NCI-H748 (cell line): ENCODE measurements around the gene ERCC5.

Experiments used
- DNase-seq: peaks from one replicate; lab custom pipeline; 2025; ENCODE audit not compliant: unreplicated experiment; lab: John Stamatoyannopoulos, UW

The ERCC5 gene

GRCh38 chr13:102845630-102846260 lies at the start of gene ERCC5:
Gene ERCC5, plus strand, starts transcription at chr13:102846032. Its CDS starts 235 bp downstream, at chr13:102846267.
- DNase-seq = peak; percentile 97

GRCh38 chr13:102798581-102799425 lies 47.0 kb upstream of the ERCC5 start, which contains the start of the genes BIVM and POGLUT2:
Gene BIVM, plus strand, starts transcription at chr13:102799119. Its CDS starts 8,149 bp downstream, at chr13:102807268.
Gene POGLUT2, minus strand, starts transcription at chr13:102798976. Its CDS starts 306 bp downstream, at chr13:102798670.
- peak; percentile 94 for DNase-seq

DNA sequence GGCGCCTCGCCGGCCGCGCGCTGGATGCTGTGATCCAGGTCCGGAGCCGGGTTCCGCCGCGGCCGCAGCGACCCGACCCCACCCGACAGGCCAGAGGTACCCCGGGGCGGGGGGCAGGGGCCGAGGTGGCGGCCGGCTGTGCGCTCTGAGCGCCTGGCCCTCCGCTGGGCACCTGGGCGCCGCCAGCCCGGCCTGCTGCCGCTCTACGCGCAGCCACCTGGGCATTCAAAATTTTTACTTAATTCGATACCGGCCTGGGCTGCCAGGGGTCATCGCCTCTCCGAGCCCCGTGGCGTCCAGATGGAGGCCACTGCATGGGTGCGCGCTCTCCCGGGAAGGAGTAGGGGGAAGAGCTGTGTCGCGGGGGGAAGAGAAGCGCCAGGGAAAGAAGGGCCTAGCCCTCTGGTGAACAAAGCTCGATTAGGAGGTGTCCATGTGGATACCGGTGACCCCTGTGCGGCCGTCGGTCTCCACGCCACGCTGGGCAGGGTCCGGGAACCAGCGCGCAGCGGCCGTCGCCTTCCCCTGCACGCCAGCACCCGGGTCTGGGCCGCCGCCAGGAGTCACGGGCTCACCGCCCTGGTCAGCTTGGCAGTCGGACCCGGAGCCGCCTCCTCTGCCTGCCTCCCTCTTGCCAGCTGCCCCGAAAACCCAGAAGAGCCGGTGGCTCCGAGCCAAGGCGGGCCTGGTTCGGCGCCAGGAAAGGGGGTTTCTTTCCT lies 46.2 kb upstream of the ERCC5 start:
- peak; percentile 60 for DNase-seq

DNA sequence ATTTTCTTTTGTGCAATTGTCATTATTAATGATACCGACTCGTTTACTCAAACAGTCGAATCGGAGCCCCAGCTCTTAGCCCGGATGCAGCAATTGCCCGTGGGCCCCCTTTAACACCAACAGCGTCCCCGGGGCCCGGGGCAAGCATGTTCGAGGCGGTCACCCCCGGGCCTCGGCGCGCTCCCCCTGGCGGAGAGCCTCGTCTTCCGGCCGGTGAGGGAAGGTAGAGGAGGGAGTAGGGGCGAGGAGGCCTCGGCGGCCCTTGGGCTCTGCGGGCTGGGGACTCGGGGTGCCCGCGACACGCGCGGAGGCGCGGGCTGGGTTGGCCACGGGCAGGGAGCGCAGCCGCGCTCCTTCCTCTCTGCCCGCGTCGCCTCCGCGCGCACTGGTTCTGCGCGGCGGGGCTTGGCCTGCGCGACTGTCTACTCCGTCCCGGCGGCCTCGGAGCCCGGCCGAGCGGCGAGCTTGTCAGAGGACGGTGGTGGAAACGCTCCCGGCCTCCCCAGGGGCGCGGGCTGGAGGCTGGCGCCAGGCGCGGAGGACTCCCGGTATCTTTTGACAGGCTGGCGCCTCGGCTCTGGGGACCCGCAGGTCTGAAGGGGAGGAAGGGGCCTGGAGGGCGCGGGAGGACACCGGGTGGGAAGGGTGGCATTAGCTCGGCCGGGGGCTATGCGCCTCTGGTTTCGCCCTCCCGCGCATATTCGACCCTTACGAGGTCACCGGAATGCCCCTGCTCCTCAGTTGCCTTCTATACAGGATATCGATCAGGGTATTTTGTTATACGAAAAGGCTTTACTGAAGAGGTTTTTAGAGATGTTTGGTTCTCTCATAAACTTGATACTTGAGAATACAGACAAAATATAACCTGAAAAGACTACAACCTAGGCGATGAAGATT lies 45.4 kb upstream of the ERCC5 start:
- DNase-seq = peak; percentile 80

- no peak for DNase-seq
These were observed 40.2 kb upstream of the ERCC5 start for GRCh38 chr13:102805680-102806079.

GRCh38 chr13:102807699-102808098 lies 38.1 kb upstream of the ERCC5 start:
- no peak for DNase-seq

- no peak for DNase-seq
These were observed 33.1 kb upstream of the ERCC5 start for GRCh38 chr13:102812611-102813287.

GRCh38 chr13:102814025-102814607 lies 31.7 kb upstream of the ERCC5 start:
- DNase-seq = no peak

DNA sequence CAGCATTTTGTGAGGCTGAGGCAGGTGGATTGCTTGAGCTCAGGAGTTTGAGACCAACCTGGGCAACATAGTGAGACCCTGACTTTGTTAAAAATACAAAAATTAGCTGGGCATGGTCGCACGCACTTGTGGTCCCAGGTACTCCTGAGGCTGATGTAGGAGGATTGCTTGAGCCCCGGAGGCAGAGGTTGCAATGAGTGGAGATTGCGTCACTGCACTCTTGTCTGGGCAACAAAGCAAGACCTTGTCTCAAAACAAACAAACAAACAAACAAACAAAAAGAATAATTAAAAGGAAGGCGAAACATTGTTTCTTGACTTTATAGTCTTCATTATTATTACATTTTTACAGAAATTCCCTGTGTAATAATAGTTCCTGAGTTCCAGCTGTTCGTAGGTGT lies 31.0 kb upstream of the ERCC5 start:
- DNase-seq = no peak

GRCh38 chr13:102815788-102816187 lies 30.0 kb upstream of the ERCC5 start:
- DNase-seq = no peak

DNA sequence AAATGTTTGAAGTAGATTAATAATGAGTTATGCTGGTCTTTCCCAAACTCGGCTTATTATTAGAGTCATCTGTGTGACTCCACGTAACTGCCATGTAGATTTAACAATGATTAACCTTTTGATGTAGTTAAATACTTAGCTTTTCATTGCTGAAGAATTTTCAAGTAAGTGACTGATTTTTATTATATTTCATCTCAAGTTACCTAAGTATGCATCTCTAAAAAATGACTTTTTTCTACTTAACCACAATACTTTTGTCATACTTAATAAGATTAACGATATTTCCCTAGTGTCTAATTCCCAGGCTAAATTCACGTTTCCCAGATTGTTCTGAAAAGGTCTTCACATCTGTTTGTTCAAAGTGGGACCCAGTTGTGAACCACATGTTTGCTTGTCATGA lies 29.1 kb upstream of the ERCC5 start:
- no peak for DNase-seq

GRCh38 chr13:102817241-102817640 lies 28.6 kb upstream of the ERCC5 start:
- DNase-seq = no peak

- DNase-seq = no peak
These were observed 27.9 kb upstream of the ERCC5 start for GRCh38 chr13:102817907-102818306.

GRCh38 chr13:102825400-102825799 lies 20.4 kb upstream of the ERCC5 start:
- no peak for DNase-seq

- DNase-seq = no peak
These were observed 19.7 kb upstream of the ERCC5 start for GRCh38 chr13:102825921-102826706.

DNA sequence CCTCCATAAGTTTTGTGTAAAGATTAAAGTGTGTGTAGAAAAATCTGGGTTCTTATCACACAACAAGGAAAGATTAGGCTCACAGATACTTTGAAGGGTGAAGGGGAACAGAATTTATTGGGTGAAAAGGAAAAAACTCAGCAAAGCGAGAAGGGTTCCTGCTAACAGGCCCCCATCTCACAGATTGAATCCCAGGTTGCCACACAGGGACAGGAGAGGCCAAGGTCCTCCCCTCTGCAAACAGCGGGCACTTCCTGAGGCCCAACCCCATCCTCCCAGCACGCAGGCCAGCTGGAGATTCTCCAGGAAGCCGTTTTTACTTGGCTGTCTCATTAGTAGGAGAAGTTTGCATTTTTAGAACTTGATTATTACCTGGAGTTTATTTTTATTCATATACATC lies 15.2 kb upstream of the ERCC5 start:
- DNase-seq = no peak

- DNase-seq = no peak
These were observed 9.4 kb upstream of the ERCC5 start for GRCh38 chr13:102836471-102836870.

DNA sequence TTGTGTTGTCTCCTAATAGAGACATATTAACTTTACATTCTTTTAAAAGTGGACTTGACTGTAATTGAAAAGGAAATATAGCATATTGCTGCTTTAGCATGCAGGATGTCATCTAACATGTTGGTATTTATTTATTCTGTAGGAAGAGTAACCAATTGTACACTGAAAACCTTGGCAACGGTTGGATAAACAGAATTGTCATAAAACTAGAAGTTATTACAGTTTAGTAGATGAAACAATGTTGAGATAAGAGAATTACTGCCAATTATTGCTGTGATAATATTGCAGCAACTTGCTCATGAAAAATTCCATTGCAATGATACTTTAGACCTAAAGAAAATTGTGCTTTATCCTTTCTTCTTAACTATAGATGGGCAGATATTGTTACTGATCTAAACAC lies 7.6 kb upstream of the ERCC5 start:
- no peak for DNase-seq

DNA sequence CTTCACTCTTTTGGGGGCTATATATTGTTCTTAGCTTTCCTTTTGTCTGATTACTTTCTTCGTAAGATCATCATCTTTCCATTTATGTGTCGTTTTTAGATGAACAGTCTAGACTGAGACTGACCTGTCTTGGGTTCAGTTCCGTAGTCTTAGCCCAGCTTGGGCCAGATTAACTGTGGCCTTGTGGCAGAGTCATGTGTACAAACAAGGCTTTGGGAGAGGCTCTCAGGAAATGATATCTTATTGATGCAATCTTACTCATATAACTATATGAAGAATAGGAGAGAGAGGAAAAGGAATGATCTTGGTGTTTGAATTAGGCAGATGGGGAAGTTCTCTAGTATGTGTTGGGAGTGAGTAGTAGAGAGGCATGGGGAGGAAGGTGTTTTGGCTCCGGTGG lies 6.8 kb upstream of the ERCC5 start:
- DNase-seq = no peak
